Prostate gland (tissue), 2 donors: ENCODE data around the gene S100A12.

ENCODE experiments used
- CTCF ChIP-seq, 4 experiments: fragments of 200-600 bp in 2 of 4; fragments of 450-650 bp in 2 of 4; sonication (generic) in 2 of 4; IDR thresholded peaks; 1 replicate in 3 of 4; 2 replicates in 1 of 4; pipeline ENCODE4 v1.5.1; 2016 to 2019; ENCODE audit warnings: antibody characterized with exemption in 4 of 4, mild to moderate bottlenecking in 2 of 4, moderate library complexity in 2 of 4
- POLR2A ChIP-seq: fragments of 450-650 bp; IDR thresholded peaks from one replicate; pipeline ENCODE4 v1.6.1; 2016; ENCODE audit warnings: antibody characterized with exemption, mild to moderate bottlenecking
- POLR2AphosphoS5 ChIP-seq: sonication (generic); formaldehyde crosslinking; IDR thresholded peaks from one replicate; pipeline ENCODE4 v1.6.1; 2017; ENCODE audit warnings: antibody characterized with exemption

GRCh38 chr1:153393926-153394325, 18.5 kb upstream of the S100A12 start:
- TF ChIP-seq CTCF (IDR thresholded peaks at IDR 0.05) (no peak), POLR2AphosphoS5 (no peak), POLR2A (no peak)
